Measurements from ENCODE around the gene PRKCE. TPM values are rescaled to one million over a fixed set of nuclear protein-coding genes. Genes with fewer than 3 reads are reported as not detected.

The PRKCE gene
- total RNA-seq, 1 donor from 2014 or later, result 12.0 TPM

GRCh38 chr2:46119453-46119852 is 468.0 kb downstream of the PRKCE start:
- Mint-ChIP-seq H3K27ac (ENCODE audit: unreplicated experiment) (no peak overlapping the region), H3K27me3 (ENCODE audit: low read depth) (no peaks in the 10 kb centered on the region)
- TF ChIP-seq CTCF (IDR thresholded peaks at IDR 0.05), result no peak

GRCh38 chr2:46120792-46121555 is 469.5 kb downstream of the PRKCE start:
- H3K27me3 Mint-ChIP-seq (ENCODE audit: low read depth), result no peaks in the 10 kb centered on the region
- no peak for DNase-seq (ENCODE audit: low spot score)
- peaks cover 2% of the 10 kb centered on the region for H3K9me3 Mint-ChIP-seq (ENCODE audit: low read depth)
- no peak for TF ChIP-seq CTCF (IDR thresholded peaks at IDR 0.05)
- H3K27ac Mint-ChIP-seq (ENCODE audit: unreplicated experiment), result no peak overlapping the region
- H3K4me1 Mint-ChIP-seq (ENCODE audit: low read depth), result peaks cover 36% of the 10 kb centered on the region
- H3K36me3 Mint-ChIP-seq (ENCODE audit: low read depth), result no peaks in the 10 kb centered on the region
- no peak overlapping the region for H3K4me3 Mint-ChIP-seq (ENCODE audit: unreplicated experiment)

More at GRCh38 chr2:46119453-46119852, 468.0 kb downstream of the PRKCE start:
- no peak for DNase-seq (ENCODE audit: low spot score)
- no peaks in the 10 kb centered on the region for H3K36me3 Mint-ChIP-seq (ENCODE audit: low read depth)
- H3K9me3 Mint-ChIP-seq (ENCODE audit: low read depth), result peaks cover 2% of the 10 kb centered on the region
- peaks cover 36% of the 10 kb centered on the region for H3K4me1 Mint-ChIP-seq (ENCODE audit: low read depth)
- no peak overlapping the region for H3K4me3 Mint-ChIP-seq (ENCODE audit: unreplicated experiment)

GRCh38 chr2:46122318-46122976 is 471.0 kb downstream of the PRKCE start:
- Mint-ChIP-seq H3K4me3 (ENCODE audit: unreplicated experiment) (no peak overlapping the region), H3K27ac (ENCODE audit: unreplicated experiment) (no peak overlapping the region), H3K27me3 (ENCODE audit: low read depth) (no peaks in the 10 kb centered on the region), H3K9me3 (ENCODE audit: low read depth) (peaks cover 3% of the 10 kb centered on the region), H3K4me1 (ENCODE audit: low read depth) (peaks cover 22% of the 10 kb centered on the region), H3K36me3 (ENCODE audit: low read depth) (peaks cover under 1% of the 10 kb centered on the region)
- DNase-seq (ENCODE audit: low spot score), result no peak
- no peak for TF ChIP-seq CTCF (IDR thresholded peaks at IDR 0.05)

GRCh38 chr2:46123013-46123412 is 471.5 kb downstream of the PRKCE start:
- H3K36me3 Mint-ChIP-seq (ENCODE audit: low read depth), result peaks cover 3% of the 10 kb centered on the region
- TF ChIP-seq CTCF (IDR thresholded peaks at IDR 0.05), result no peak
- peaks cover 19% of the 10 kb centered on the region for H3K4me1 Mint-ChIP-seq (ENCODE audit: low read depth)
- no peak for DNase-seq (ENCODE audit: low spot score)
- H3K9me3 Mint-ChIP-seq (ENCODE audit: low read depth), result peaks cover 6% of the 10 kb centered on the region
- no peak overlapping the region for H3K27ac Mint-ChIP-seq (ENCODE audit: unreplicated experiment)
- no peak overlapping the region for H3K4me3 Mint-ChIP-seq (ENCODE audit: unreplicated experiment)
- H3K27me3 Mint-ChIP-seq (ENCODE audit: low read depth), result no peaks in the 10 kb centered on the region

- no peak overlapping the region for H3K27ac Mint-ChIP-seq (ENCODE audit: unreplicated experiment)
- TF ChIP-seq CTCF (IDR thresholded peaks at IDR 0.05), result no peak
- peaks cover 5% of the 10 kb centered on the region for H3K9me3 Mint-ChIP-seq (ENCODE audit: low read depth)
- peaks cover 3% of the 10 kb centered on the region for H3K36me3 Mint-ChIP-seq (ENCODE audit: low read depth)
- no peak for DNase-seq (ENCODE audit: low spot score)
- H3K4me1 Mint-ChIP-seq (ENCODE audit: low read depth), result peaks cover 3% of the 10 kb centered on the region
- no peak overlapping the region for H3K4me3 Mint-ChIP-seq (ENCODE audit: unreplicated experiment)
- H3K27me3 Mint-ChIP-seq (ENCODE audit: low read depth), result no peaks in the 10 kb centered on the region
These were observed 474.3 kb downstream of the PRKCE start for GRCh38 chr2:46125798-46126197.
